Fibroblast of peridontal ligament (primary cell): ENCODE results near the gene GALNTL6.

Experiments
- DNase-seq: peaks from one replicate; pipeline ENCODE4 v3.0.0-alpha.2; 2010; ENCODE audit errors: extremely low read depth

Gene GALNTL6

DNA sequence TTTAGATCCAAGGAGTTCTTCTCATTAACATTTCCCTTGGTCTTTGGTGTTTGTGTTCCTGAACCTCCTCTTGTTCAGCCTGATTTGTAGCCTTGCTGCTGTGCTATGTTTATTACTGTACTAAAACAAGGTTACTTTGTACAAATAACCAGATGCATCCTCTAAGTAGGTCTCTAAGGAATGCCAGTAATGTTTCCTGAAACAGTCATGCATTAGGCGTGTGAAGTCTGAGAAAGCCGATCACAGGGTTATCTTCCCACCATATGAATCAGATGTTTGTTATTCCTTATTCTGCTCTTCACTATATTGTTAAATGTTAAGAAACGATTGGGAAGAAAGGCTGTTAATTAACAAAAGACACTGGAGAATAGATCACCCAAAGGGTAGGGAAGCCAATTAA lies 66.9 kb downstream of the GALNTL6 start:
- peak; percentile 87 for DNase-seq

DNA sequence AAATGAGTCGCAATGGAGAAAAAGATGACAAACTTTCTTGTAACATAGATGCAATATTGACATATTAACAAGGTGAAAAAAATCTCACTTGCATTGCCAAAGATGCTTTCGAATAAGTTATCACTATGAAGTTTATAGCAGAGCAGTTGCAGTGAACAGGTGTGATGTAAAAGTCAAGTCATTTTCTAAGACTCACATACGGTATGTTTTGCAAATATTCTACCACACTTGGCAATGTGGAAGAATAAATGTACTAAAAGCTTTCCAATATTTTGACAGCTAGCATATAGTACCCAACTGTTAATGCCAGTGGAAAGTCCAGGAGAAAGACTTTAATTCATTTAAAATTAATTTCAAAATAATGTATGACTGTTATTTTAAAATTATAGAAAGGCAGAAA lies 76.5 kb downstream of the GALNTL6 start:
- no peak for DNase-seq

DNA sequence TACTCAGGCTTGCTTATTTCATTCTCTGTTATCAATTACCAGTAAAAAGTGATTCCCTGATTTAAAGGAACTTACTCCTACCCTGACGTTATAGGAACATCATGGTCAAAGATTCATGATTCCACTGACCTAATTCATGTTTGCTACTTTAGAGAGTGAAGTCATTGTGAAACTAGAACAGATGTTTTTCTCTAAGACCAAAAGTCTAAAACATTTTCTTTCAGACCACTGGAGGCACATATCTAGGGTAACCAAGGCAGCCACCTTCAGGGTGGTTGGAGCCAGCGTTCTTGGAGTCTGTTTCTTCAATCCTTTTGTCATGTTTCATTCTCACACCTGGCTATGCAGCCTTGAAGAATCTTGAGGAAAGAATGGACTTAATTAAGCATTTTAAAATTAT lies 77.8 kb downstream of the GALNTL6 start:
- DNase-seq: peak; percentile 24

DNA sequence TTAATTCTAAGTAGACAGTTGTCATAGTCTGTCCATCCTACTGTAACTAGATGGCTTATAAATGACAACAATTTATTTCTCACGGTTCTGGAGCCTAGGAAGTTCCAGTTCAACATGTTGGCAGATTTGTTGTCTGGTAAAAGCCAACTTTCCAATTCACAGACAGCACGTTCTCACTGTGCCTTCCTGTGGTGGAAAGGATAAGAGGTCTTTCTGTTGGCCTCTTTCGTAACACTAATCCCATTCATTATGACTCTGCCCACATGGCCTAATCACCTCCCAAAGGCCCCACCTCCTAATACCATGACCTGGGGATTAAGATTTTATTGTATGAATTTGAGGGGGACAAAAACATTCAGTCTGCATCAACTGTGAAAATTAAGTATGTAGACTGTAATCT lies 83.2 kb downstream of the GALNTL6 start:
- DNase-seq: no peak

DNA sequence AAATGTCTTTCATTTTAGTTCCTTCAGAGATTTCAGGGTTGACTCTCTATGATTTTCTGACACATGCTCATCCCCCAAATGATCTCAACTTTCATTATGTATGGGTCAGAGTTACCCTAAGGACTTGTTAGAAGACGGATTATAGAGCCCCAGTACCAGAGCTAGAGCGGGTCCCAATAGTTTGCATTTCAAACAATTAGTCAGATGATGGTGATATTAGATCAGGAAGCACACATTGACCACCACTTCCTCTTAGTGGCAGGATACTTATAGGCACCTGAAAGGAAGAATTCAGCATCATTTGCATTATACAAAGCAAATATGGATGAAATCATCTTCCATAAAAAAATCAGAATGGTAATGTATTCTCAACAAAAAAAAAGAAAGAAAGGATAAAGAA lies 106.1 kb downstream of the GALNTL6 start:
- no peak for DNase-seq

DNA sequence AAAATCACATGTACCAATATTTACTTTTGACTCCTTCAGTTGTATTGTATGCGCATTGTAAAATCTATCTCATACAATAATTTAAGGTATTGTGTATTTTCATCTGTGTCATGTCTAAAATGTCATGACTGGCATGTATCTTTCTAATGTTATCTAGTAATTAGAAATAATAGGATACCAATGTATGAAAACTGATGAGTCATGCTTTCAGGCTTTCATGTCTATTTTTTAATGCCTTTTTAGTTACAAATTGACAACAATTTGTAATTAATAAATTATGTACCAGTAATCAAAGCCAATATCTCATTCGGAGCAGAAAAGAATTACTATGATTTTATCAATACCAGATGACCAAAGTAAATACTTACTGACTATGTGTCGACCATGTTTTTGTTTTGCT lies 107.7 kb downstream of the GALNTL6 start:
- no peak for DNase-seq

DNA sequence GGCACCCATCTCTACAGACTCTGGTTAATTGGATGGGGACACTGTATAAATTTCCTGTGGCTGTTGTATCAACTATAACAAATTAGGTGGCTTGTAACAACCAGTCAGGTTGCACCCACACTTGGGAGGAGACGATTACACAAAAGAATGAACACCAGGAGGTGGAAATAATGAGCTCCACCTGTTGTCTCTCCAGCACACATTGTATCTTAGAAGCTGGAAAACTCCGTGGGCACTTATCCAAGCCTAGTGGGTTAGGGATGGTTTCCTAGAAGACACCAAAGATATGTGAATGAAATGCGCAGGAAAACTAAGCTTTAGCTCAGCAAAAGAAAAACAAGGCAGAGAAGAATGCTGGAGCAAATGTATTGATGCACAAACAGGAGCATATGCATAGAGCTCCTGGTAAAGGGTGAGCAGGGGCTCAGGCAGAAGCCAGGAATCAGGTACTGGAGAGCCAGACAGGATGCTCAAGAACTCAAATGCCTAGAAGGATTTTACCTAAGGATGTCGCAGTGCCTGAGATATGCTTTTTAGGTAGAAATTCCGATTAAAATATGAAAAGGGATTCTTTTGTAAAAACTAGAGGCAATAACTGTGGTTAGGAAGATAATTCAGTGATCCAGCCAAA lies 111.7 kb downstream of the GALNTL6 start:
- DNase-seq: peak; percentile 12

DNA sequence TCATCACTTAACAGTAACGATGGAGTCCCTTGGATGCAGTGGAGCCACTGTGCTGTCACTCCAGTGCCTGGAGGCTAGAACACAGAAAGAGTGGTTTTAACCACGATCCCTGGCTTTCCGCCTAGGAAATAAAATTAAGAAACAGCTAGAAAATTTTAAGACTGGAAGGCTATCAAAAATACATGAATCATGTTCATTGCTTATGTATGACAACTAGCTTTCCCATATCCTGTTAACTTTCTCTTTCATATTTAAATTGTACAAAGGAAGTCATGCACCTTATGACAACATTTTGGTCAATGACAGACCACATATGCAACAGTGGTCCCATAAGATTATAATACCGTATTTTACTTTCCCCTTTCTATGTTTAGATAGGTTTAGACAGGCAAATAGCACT lies 115.1 kb downstream of the GALNTL6 start:
- peak; percentile 69 for DNase-seq

DNA sequence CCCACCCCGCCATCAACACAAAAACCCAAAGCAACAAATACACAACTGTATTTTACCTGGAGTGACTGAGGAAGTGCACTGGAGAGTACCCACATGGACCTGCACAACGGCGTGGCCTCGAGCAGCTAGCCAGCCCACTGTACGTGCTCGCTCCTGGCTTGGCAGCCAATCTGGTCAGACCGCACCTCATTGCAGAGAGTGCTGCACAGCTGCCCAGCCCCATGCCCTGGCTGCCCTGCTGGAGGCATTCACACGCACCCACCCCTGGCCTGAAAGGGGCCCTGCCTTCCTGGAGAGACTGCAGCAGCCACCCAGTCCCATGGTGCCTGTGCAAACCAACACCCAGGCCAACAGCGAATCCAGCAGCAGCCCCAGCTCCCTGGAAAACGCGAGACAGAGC lies 116.3 kb downstream of the GALNTL6 start:
- no peak for DNase-seq

DNA sequence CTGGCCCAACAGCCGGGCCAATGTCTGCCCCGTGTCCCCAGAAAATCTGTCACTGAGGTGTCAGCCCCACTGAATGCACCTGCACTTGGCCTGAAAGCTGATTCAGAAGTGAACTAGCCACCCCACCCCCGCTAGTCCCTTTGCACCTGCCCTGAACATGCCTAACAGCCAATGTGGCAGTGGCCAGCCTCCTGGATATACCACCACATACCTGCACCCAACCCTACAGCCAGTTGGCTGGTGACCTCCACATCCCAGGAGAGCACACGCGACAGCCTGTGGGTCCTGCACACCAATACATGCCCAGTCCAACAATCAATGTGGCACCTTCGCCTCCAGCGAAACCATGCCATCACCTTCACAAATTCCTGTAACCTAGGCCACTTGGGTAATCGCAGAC lies 116.7 kb downstream of the GALNTL6 start:
- no peak for DNase-seq

DNA sequence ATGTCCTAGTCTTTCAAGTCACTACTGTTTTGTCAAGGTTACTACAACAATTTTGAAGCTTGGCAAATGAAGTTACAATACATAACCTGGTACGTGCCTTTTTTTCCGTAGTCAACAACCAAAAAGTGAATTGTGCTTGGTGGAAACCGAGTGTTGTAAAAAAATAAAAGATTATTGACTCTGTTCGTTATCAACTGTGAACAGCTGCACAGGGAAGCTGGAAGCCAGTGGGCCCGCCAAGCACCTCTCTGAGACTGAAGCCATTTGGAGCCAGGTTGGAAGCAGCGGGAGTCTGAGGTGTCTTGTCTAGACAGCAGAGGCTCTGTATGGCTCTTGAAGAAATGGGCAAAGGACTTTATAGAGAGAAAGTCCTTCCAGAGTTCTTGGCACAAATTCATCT lies 119.0 kb downstream of the GALNTL6 start:
- no peak for DNase-seq

DNA sequence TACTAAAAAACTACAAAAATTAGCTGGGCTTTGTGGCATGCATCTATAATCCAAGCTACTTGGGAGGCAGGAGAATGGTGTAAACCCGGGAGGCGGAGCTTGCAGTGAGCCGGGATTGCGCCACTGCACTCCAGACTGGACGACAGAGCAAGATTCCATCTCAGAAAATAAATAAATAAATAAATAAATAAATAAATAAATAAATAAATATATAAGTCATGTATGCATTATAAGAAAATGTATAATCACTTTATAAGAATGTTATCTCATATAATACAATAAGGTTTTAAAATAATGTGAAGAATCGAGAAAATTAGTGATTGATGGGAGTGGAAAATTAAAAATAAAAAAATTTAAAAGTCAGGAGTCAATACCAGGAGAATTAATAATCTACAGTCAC lies 127.5 kb downstream of the GALNTL6 start:
- DNase-seq: no peak

DNA sequence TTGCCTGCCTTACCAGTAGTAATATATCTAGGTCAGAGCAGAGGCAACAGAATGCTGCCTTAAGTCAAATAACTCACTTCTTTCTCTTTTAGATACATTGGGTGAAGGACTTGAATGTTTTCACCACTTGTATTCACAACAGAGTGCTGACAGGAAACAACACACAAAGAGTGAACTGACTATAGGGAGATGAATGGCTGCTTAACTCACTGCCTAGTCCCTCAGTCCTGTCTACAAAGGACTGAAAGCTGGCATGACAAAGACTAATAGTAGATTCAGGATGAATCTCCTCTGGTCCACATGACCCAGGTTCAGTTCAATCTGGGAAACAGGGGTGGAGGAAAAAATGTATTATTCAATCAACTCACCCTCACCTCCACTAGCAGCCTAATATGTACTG lies 134.2 kb downstream of the GALNTL6 start:
- DNase-seq: no peak

DNA sequence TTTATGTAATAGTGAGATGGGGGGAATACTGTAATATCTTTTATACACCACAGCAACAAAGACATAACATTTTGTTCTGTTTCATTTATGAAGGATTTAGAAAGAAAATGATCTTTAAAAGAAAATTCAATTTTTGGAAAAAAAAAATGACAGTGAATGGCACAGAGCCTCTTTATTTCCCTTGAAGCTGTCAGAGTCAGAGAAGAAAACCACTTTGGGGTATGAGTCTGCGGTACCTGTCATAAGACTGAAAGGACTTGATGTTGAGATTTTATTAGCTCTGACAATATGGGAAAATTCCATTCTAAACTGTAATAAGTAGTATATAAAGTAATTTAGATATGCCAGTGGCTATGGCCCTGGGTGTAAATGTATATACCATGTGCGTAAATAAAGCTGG lies 134.8 kb downstream of the GALNTL6 start:
- no peak for DNase-seq

DNA sequence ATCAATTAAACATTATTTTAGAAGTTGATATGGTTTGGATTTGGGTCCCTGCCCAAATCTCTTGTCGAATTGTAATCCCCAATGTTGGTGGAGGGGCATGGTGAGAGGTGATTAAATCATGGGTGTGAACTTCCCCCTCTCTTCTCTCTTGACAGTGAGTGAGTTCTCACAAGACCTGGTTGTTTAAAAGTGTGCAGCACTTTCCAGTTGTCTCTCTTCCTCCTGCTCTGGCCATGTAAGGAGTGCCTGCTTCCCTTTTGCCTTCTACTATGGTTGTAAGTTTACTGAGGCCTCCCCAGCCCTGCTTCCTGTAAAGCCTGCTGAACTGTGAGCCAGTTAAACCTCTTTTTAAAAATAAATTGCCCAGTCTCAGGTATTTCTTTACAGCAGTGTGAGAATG lies 141.4 kb downstream of the GALNTL6 start:
- peak; percentile 34 for DNase-seq

DNA sequence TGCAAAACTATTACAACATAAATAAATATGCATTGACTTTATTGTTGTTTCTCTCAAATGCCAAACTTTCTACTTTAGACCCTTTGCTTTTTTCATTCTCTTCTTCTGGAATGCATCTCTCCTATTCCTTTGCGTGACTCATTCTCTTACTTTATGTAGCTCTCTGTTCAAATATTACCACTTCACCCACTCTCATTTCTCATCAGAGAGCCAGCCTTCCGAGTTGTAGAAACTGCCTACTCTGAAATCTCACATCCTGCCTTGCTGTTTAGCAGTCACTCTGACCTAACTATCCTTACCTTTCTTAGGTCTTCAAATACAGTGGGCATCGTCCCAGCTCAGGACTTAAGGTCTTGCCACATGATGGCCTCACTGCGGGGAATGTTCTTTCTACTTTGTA lies 143.5 kb downstream of the GALNTL6 start:
- peak; percentile 7 for DNase-seq

DNA sequence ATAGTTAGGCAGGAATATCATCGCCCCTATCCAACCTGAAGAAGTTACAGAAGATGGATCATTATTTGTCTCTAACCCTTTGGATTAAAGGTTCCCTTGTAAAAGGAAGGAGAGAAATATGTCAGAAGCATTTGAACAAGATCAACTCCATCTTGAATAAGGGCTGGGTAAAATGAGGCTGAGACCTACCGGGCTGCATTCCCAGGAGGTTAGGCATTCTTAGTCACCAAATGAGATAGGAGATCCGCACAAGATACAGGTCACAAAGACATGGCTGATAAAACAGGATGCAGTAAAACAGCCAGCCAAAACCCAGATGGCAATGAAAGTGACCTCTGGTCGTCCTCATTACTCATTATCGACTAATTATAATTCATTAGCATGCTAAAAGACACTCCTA lies 148.9 kb downstream of the GALNTL6 start:
- DNase-seq: no peak

DNA sequence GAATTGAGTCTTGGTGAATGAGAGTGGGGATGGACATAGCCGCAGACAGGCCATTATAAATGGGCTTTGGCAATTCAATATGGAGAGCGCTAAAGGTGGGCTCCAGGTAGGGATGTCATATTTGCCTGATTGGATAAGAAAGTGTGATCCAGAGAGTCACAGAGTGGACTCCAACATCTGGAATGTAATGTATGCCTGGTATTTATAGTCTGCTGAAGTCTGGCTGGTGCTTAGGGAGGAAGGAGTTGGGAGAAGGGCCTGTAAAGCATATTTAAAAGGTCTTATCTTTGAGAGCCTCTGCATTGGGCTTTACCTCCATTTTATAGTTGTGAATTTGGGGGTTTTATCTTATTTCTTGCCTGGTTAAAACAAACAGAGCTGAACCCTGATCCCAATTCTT lies 153.2 kb downstream of the GALNTL6 start:
- DNase-seq: no peak

DNA sequence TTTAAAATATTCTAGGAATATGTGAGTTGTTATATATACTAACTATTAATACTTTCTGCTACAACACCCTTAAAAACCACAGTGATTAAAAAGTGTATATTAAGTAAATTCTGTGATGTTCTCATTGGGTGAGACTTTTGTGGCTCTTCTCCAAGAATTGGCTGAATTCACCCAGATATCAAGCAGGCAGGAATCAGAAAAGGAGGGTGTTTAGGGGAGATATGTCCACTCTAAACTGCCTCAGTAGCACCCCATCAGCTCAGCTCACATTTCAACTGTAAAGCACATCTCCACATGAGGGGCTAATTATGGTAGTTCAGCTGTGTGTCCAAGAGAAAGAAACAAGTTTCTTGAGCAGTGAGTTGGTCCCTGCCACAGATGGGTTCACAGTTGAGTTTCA lies 165.0 kb downstream of the GALNTL6 start:
- DNase-seq: no peak

DNA sequence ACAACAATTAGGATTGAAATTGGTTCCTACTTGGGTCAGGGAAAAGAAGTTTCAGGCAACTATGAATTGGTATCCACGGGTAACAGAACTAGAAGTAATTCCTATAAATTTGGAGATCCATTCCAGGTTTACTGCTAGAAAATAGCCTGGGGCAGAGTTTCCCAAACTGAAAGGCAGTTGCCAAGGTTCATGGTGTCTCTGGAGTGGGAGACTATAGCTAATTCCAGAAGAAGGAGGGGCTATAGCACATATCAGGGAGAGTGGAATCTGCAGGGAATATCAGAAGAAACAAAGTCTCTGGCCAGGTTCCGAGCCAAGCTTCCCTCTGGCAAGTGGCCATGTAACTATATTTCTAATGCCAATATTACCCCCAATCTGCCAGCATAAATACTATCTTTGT lies 166.3 kb downstream of the GALNTL6 start:
- DNase-seq: no peak

DNA sequence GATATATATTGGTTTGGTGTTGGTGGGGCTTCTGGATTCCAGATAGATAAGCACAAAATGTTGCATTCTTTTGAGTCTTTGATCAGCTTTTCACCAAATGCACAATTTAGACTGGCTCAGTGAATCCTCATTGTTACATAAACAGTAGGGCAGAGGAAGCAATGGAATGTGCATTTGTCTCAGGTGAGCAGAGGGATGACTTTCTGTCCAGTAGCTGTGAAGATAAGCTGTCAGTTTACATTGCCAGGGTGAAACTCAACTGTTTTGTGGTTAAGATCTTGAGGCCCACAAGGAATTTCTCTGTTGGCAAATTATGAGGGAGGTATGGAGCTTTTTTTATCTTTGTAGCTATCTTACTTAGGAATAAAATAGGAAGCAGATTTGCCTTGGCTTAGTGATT lies 168.0 kb downstream of the GALNTL6 start:
- DNase-seq: no peak

DNA sequence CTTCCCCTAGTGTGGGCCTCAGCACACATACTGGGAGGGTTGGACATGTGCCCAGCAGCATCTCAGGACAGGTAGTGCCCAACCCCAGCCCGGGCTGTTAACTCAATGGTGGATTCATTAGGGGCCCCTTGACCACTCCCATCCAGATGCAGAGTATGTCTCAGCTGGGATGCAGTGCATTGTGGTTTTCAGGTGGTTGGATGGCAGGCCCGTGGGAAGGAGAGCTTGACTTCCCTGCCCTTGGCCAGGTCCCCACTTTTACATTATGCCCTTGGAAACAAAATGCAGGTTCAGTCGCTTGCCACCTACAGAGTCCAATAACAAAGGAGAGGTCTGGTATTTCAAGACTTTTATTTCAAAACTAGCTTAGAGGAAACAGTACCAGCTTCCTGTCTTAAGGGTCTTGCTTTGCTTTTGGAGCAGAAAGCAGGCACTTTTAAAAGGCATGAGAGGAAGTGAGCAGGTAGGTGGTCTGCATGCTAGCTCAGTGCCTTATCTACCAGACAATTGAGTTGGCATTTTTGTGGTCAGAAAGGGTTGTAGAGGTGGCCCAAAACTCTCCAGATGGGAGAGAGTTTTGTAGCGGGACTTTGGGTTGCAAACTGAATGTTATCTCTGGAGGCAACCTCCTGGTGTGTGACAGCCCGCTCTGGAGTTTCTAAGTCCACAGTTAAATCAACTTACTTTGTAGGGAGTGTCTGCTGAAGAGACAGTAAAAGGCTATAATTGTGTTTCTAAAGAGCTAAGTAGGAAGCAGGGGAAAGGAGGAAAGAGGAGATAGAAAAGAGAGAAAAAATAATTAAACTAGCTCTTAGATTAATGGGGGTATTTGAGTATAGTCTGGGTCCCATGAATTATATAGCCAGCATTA lies 171.0 kb downstream of the GALNTL6 start:
- no peak for DNase-seq

DNA sequence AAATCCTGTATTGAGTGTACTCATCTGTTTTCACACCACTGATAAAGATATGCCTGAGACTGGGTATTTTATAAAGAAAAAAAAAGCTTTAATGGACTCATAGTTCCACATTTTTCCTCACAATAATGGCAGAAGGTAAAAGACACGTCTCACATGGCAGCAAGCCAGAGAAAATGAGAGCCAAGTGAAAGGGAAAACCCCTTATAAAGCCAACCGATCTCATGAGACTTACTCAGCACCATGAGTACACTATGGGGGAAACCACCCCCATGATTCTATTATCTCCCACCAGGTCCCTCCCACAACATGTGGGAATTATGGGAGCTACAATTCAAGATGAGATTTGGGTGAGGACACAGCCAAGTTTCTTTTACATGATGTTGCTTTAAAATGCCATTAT lies 171.9 kb downstream of the GALNTL6 start:
- no peak for DNase-seq

DNA sequence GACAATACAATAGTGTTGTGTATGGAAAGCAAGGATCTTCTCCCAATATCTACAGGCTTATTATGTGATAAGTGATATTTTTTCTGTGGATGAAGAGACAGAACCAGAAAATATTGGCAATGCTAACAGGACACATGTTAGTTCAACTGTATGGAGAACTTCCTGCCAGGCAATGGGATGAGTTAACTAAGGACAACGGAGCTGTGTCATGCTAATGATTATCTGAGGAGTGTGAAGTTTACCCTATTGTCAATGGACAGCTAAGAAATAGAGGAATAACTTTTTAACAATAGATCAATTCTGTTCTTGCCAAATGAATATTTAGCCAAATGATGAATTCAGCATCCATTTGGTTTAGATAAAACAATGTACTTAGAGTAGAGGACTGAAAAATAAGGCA lies 180.0 kb downstream of the GALNTL6 start:
- no peak for DNase-seq
